HEK293T (cell line): Measurements from ENCODE around the gene XYLT2.

Source experiments
- ELF4 ChIP-seq: fragments of 450-650 bp; IDR thresholded peaks from 2 replicates; pipeline ENCODE4 v1.6.1; 2017; ENCODE audit warnings: antibody characterized with exemption
- FOXK2 ChIP-seq: fragments of 450-650 bp; IDR thresholded peaks from 2 replicates; pipeline ENCODE4 v1.6.1; 2016; ENCODE audit warnings: mild to moderate bottlenecking
- LEF1 ChIP-seq: fragments of 450-650 bp; IDR thresholded peaks from 2 replicates; pipeline ENCODE4 v1.6.1; 2017; ENCODE audit warnings: mild to moderate bottlenecking, borderline replicate concordance
- SUZ12 ChIP-seq: fragments of 450-650 bp; IDR thresholded peaks from 2 replicates; pipeline ENCODE4 v1.6.1; 2016; ENCODE audit warnings: mild to moderate bottlenecking
- TARDBP ChIP-seq: fragments of 450-650 bp; IDR thresholded peaks from 2 replicates; pipeline ENCODE4 v1.6.1; 2016

GRCh38 chr17:50297407-50297865 lies 48.5 kb upstream of the XYLT2 start:
- TF ChIP-seq LEF1 (no peak), SUZ12 (no peak), ELF4 (no peak), FOXK2 (no peak), TARDBP (no peak)
